Measurements from ENCODE around the gene KAT14.
"Not testable (repeated sequence)": the region's sequence is repeated elsewhere in the genome, so short reads cannot be mapped to it uniquely, and the experiment has no call there.

The KAT14 gene

GRCh38 chr20:18195931-18196330, 58.3 kb downstream of the KAT14 start:
- no peak overlapping the region for H3K4me3 ChIP-seq (ENCODE audit: low read length)
- no peak for TF ChIP-seq CTCF (IDR thresholded peaks at IDR 0.05; ENCODE audit: insufficient read depth, low read depth, low read length, missing control alignments)
- DNase-seq (ENCODE audit: low read depth) = no peak

GRCh38 chr20:18197382-18198070, 59.9 kb downstream of the KAT14 start:
- TF ChIP-seq CTCF (IDR thresholded peaks at IDR 0.05; ENCODE audit: insufficient read depth, low read depth, low read length, missing control alignments) = peak; percentile 56
- H3K4me3 ChIP-seq (ENCODE audit: low read length) = no peak overlapping the region
- peak; percentile 97 for DNase-seq (ENCODE audit: low read depth)

- no peak for DNase-seq (ENCODE audit: low read depth)
- TF ChIP-seq CTCF (IDR thresholded peaks at IDR 0.05; ENCODE audit: insufficient read depth, low read depth, low read length, missing control alignments) = no peak
- H3K4me3 ChIP-seq (ENCODE audit: low read length) = no peak overlapping the region
Measured at GRCh38 chr20:18202966-18203365, 65.3 kb downstream of the KAT14 start.

DNA sequence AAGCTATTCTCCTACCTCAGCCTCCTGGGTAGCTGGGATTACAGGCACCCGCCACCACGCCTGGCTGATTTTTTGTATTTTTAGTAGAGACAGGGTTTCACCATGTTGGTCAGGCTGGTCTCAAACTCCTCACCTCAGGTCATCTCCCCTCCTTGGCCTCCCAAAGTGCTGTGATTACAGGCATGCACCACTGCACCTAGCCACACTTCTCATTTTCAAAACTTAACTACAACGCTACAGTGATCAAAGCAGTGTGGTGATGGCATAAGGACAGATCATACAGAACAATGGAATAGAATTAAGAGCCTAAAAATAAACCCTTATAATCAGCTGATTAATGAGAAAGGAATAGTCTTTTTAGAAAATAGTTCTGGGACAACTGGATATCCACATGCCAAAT, 66.0 kb downstream of the KAT14 start:
- not testable (repeated sequence) for H3K4me3 ChIP-seq (ENCODE audit: low read length)

GRCh38 chr20:18213002-18213401, 75.3 kb downstream of the KAT14 start:
- no peak for DNase-seq (ENCODE audit: low read depth)
- H3K4me3 ChIP-seq (ENCODE audit: low read length) = no peak overlapping the region
- no peak for TF ChIP-seq CTCF (IDR thresholded peaks at IDR 0.05; ENCODE audit: insufficient read depth, low read depth, low read length, missing control alignments)

More for the DNA sequence above, 66.0 kb downstream of the KAT14 start:
- DNase-seq (ENCODE audit: low read depth) = not testable (repeated sequence)

DNA sequence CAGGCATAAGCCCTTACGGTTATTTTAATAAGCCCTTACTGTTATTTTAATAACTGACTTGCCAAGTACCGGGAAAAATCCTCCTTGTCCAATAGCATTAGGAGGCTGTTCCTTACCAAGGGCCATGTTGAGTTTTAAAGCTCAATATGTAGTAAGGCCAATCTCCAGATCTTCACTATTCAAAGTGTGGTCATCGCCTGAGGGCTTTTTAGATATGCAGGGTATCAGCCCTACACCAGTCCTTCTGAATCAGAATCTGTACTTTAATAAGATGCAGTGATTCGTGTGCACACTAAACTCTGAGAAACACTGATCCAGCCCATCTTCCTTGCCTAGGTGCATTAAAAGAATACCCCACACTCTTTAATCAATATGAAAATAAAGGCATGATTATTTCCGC, 77.9 kb downstream of the KAT14 start:
- DNase-seq (ENCODE audit: low read depth) = no peak
- H3K4me3 ChIP-seq (ENCODE audit: low read length) = no peak overlapping the region
- TF ChIP-seq CTCF (IDR thresholded peaks at IDR 0.05; ENCODE audit: insufficient read depth, low read depth, low read length, missing control alignments) = no peak

DNA sequence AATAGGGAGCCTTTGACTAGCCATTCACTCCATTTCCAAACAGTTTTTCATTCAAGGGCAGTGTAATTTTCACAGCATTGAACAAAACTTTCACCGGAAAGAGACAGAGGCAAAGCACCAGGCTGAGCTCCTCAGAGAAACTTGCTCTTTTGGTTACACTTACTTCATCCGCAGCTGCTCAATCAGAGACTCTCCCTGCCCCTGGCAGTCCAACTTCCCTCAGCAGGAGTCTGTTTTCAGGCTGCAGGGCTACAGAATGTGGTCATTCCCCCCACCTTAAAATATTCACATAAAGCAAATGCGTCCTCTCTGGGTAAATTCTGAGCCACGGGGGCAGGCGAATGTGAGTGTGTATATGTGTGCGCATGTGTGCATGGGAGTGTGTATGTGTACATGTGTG, 80.6 kb downstream of the KAT14 start:
- DNase-seq (ENCODE audit: low read depth) = no peak
- no peak overlapping the region for H3K4me3 ChIP-seq (ENCODE audit: low read length)
- no peak for TF ChIP-seq CTCF (IDR thresholded peaks at IDR 0.05; ENCODE audit: insufficient read depth, low read depth, low read length, missing control alignments)
